Fibroblast of lung (primary cell): Measurements from ENCODE around the gene GAS7.

ENCODE experiments used
- CTCF ChIP-seq, 2 donors: IDR thresholded peaks in 1 of 2; conservative IDR thresholded peaks in 1 of 2; 1 replicate in 1 of 2; 2 replicates in 1 of 2; pipeline ENCODE4 v1.5.1; 2011 to 2012; ENCODE audit warnings: low read length in 2 of 2, control low read depth in 1 of 2, inconsistent platforms in 1 of 2, low read depth in 1 of 2, mild to moderate bottlenecking in 1 of 2
- EZH2 ChIP-seq: IDR thresholded peaks from 2 replicates; pipeline ENCODE4 v1.5.1; 2012; ENCODE audit warnings: low read length, control low read depth, mild to moderate bottlenecking; ENCODE audit errors: missing control alignments

DNA sequence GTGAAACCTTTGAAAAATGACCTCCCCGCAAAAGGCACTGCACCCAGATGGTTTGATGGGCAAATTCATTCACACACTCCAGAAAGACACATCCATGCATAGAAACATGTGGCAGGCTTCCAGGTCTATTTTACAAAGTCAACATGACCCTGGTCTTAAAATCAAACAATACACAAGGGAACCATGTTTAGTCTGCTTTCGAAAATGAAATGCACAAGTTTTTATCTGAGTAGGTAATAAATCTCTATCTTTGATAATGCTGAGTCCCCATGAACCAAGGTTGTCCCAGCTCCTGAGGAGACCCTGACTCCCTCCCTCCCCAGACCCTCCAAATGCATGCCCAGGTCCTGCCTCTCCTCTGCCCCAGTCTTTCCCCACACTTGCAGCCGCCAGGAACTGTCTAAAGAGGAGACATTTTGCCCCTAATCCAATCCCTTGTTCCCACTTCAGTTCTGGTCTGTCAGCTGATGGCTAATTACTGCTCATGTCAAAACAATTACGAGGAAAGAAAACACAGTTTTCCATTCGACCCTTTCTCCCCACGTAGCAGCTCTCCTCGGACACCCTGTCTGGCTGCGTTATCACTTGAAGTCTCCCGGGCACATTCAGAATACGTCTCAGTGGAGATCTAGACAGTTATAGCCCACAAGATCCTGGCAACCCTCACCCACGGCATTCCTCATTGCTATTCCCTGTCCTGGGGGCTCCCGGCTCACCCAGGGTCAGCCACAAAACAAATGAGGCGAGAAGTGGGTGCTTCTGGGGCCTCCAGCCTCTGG, 224.5 kb downstream of the GAS7 start:
- TF ChIP-seq EZH2 (no peak), CTCF (conservative IDR thresholded peaks at IDR 0.05 in 1 of 2, IDR thresholded peaks at IDR 0.05 in 1 of 2; ENCODE audit: low read depth in 1 of 2, low read length in 2 of 2) (no peak)
